Mammary epithelial cell (primary cell): ENCODE measurements around the gene ERCC3.

Experiments
- EZH2 ChIP-seq: IDR thresholded peaks from 2 replicates; pipeline ENCODE4 v1.6.1; 2012; ENCODE audit warnings: low read length, inconsistent platforms, borderline replicate concordance
- TF ChIP-seq, protein P1 (sequence below), 2 donors: IDR thresholded peaks in 1 of 2; conservative IDR thresholded peaks in 1 of 2; 2 replicates each; pipeline ENCODE4 v1.5.1; 2011 to 2012; ENCODE audit warnings: inconsistent platforms in 2 of 2, low read length in 2 of 2, mild to moderate bottlenecking in 2 of 2, control low read depth in 1 of 2, low read depth in 1 of 2; ENCODE audit not compliant: insufficient read depth in 1 of 2; ENCODE audit errors: extremely low read depth in 1 of 2

DNA sequence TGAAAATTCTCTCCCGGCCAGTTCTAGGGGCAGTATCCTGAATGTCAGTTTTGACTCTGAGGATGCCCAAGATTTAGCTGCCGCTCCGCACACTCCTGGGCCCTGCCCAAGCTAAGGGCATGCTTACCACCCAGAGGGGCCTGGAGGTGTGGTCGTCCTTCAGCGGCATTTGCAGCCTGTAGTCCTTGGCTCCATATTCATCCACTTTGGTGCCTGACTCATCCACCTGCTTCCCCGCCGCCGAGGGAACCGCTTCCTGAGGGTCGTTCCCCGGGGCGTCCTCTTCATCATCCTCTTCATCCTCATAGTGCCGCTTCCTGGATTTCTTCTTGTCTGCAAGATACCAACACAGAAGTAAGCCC, 577 bp downstream of the ERCC3 start:
- TF ChIP-seq, protein P1, sequence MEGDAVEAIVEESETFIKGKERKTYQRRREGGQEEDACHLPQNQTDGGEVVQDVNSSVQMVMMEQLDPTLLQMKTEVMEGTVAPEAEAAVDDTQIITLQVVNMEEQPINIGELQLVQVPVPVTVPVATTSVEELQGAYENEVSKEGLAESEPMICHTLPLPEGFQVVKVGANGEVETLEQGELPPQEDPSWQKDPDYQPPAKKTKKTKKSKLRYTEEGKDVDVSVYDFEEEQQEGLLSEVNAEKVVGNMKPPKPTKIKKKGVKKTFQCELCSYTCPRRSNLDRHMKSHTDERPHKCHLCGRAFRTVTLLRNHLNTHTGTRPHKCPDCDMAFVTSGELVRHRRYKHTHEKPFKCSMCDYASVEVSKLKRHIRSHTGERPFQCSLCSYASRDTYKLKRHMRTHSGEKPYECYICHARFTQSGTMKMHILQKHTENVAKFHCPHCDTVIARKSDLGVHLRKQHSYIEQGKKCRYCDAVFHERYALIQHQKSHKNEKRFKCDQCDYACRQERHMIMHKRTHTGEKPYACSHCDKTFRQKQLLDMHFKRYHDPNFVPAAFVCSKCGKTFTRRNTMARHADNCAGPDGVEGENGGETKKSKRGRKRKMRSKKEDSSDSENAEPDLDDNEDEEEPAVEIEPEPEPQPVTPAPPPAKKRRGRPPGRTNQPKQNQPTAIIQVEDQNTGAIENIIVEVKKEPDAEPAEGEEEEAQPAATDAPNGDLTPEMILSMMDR (conservative IDR thresholded peaks at IDR 0.05 in 1 of 2, IDR thresholded peaks at IDR 0.05 in 1 of 2; ENCODE audit: extremely low read depth in 1 of 2, insufficient read depth in 1 of 2, low read depth in 1 of 2, low read length in 2 of 2), result no peak
- TF ChIP-seq EZH2, result no peak
